Fibroblast of the conjunctiva (primary cell): ENCODE measurements around the gene IRX2.

Source experiments
- DNase-seq: peaks from one replicate; pipeline ENCODE4 v3.0.0-alpha.2; 2010; ENCODE audit warnings: low read depth

IRX2 gene

DNA sequence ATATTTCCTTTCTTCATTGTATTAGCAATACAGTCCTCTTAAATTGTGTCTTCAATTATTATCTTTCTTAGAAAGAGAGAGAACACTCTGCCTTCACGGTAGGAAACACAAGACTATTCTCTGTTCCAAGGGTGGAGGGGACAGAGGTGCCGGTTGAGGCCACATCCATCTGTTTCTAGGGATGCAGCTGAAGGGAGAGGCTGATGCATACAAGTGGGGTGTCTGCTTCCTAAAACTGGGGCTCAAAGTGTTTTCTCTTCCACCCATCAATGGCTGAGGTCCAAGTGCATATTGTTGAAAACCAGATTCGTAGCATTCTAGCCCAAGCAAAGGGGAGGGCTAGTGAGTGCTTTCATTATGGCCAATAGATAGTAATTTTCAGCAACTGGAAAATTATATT, 9.5 kb downstream of the IRX2 start:
- no peak for DNase-seq

DNA sequence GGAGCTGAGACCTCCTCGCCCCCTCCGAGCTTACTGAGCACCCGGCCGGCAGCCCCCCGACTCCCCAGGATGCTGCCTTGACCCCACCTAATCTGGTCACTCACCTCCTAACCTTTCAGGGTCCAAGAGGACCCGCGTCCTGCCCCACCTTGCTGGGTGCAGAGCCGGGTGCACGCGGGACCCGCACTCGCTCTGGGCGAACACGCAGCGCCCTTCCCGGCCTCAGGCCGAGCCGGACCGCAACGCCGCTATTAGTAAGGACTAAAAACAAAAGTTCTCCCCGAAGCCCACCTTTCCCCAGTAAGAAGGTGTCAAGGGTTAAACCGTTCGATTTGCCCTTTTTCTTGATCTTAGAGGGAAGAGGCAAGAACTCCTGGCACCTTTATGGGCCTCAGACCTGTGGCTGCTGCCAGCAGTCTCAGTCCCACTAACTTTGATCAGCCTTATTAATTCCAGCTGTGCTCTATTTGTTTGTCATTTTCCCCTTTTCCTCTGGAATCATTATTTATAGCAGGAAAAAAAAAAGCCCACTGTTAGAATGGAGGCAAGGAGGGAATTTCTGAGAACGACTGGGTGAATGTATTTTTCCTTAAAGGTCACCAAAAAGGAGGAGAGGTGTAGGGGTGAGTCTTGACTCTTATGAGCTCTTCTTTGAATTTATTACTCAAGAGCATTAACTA, 10.5 kb downstream of the IRX2 start:
- no peak for DNase-seq

DNA sequence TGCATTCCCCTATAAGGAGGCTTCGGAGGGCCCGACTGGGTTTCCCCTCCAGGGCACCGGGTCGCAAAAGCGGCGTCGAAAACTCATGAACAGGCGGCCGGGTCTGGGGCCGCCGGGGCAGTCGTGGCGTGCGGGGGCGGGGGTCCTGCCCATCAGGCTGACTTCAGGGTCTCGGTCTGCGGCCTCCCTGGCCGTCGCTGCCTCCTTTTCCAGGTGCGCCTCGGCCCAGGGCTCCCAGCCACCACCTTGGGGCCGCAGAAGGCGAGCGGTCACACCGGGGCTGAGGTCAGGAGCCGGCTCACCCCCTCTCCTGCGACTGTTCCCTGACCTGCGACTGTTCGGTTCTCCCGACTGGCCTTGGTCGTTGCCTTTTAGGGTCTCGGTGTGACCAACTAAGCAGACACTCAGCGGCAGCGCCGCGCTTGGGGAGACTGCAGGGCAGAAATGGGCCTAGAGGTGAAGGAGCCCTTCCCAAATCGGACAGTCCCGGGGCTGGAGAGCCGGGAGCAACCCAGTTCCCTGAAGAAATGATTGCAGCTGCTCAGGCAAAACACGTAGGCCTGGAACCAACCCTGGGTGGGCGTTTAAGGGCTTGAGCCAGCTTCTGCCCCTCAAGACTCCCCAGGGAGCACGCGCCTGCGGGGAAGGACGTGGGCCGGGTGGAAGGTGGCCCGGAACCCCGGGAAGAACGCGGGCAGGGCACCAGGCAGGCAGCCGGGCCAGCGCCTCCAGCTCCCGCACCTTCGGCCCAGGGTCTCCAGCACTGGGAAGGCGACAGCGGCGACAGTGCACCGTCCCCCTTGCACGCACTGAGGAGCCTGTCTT, 11.2 kb downstream of the IRX2 start:
- DNase-seq: no peak

DNA sequence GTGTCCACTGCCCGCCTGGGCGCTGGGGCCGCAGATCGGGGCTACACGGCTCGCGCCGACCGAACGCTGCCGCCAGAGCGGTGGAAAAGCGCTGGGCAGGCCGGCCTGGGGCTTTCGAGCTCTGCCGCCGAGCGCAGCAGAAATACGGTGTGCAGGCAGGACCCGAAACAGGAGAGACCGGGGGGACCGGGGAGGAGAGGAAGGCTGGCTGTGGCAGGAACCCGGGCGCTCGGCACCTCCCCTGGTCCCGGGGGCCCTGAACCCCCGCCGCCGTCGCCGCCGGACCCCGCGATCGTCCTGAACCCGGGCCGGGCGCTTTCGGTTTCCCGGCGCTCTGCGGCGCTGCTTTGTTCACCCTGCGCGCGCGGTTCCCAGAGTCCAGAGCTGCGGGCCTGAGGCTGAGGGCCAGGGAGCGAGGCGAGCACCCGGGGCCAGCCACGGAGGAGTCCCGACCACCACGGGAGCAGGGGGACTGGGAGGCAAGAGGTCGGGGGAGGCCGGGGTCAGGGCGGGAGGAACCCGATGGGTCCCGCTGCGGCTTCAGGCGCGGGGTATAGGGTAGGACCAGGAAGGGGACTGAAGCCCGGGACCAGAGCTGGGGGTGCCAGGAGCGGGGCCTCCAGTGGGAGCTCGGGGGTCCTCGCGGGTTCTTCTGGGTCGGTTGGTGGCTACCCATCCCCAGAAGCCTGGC, 12.0 kb downstream of the IRX2 start:
- DNase-seq: no peak

DNA sequence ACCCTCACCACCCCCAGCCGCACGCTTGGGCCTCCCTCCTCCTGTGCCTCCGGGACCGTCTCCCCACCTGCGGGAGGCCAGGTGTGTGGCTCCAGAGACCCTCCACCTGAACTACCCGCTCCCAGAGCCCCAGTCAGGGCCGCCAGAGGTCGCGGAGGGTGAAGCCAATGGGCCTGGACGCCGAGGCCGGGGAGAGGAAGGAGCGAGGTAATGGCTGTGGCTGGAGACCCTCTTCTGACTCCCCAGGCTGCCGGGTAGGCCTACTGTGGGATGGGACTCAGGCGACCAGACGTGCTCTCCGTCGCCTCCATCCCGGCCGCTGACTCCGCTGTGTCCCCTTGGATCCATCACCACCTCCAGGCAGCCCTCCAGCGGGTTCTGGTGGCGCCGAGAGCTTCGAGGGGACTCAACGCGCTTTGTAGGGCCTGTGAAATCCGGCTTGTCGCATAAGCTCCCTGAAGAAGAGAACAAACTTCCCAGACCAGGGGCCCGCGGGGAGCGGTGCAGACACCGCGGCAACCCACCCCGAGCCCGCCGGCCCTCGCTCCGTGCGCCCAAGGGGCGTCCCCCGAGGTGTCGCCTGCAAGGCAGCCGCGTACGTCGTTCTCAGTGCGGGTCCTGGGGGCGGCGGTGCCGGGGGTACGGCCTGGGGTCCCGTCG, 12.6 kb downstream of the IRX2 start:
- DNase-seq: no peak

DNA sequence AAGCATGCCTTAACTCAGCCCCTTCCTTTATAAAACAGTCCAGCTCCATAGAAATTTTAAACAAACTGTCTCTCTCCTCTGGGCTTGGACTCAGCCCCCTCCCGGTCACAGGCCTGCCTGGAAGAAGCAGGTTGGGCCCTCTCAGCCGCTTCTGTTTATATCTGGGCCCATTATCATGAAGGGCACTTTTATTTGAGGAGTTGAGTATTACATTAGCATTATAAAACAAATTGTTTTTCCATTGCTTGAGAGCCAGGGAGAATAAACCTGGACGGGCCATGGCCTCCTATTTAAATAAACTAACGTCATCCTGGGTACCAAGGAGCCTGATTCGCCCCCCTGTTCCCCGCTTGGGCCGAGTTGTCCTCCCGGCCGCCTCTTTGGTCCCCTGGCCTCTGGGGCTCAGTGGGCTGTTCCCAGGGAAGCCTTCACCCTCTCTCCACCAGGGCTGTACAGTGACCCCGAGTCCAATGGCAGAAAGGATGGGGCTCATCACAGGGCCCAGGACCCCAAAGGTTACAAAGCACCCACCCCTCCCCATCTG, 13.2 kb downstream of the IRX2 start:
- DNase-seq: no peak

DNA sequence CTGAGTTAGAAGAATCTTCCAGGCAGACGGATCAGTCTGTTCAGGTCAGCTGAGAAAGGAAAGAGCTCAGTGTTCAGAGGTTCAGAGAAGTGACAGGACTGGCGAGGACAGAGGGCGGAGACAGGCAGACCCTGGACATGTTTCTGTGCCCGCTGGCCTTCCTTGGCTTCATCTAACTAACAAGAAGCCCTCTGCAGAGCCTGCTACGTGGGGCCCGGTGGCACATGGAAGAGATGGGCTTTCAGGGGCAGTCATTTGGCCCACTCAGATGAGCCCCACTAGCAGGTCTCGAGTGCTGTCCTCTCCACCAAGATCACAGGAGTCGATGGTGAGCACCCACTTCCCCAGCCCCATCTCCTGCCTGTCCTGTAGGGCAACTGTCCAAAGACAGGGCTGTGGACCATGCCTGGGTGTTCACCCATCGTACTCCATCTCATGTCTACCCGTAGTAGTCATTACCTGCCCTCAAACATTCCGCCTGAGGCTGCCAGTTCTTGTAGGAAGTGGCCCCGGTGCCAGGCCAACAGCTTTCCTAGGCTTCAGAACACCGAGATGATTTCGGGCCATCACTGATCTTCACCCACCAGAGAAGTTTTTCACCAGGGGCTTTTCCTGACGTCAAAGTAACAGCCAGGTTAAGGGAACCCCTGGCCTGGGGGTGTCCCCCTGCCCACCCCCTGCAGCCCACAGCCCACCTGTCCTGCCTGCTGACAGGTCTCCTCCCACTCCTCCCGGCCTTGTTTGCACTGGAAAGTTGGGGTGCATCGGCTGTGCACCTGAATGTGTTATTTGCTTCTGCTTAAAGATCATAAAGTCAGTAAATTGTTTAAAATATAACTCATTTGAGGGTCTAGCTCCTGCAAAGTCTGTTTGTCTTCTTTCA, 14.0 kb downstream of the IRX2 start:
- DNase-seq: no peak

DNA sequence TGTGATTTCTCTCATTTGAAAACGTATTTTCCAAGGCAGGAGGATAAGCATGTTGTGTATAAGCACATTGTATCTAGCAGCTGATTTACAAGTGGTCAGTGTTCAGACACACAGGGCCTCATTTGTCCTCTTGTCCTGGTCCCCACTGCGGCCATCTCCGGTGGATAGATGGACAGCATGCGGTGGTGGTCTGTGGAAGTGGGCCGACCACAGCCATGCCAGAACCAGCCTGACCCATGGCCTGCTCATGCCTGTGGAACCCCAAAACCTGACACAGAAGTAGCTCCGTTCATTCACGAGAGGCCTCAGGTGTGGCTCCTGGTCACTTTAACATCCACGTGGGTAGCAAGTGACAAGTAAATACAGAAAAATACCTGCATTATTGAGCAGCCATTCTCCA, 14.6 kb downstream of the IRX2 start:
- DNase-seq: no peak

DNA sequence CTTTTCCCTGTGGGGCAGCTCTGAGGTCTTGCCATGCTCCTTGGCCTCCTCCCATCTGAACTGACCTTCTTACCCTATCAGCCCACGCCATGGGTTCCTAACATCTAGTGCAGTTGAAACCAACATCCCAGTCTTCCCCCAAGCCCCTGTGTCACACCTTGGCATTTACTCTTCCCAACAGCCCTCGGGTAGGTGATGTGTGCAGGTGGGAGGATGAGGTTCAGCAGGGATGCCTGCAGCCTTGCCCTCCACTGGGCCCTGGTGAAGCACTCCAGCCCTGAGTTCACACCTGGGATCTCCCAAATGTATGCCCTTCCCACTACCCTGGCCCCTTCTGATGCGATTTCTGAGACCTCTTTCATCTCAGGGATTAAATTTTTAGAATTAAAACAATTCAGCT, 15.5 kb downstream of the IRX2 start:
- DNase-seq: no peak

DNA sequence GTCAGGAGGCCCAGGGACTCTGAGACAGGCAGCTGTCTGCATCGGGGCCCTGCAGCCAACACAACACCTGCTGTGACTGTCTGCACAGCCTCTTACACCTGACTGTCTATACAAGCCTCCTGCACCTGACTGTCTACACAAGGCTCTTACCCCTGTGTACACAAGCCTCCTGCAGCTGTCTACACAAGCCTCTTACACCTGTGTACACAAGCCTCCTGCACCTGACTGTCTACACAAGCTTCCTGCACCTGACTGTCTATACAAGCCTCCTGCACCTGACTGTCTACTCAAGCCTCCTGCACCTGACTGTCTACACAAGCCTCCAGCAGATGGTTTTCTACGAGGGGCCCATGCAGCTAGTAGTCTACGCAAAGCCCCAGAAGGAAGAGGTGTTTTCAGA, 18.6 kb downstream of the IRX2 start:
- DNase-seq: no peak

DNA sequence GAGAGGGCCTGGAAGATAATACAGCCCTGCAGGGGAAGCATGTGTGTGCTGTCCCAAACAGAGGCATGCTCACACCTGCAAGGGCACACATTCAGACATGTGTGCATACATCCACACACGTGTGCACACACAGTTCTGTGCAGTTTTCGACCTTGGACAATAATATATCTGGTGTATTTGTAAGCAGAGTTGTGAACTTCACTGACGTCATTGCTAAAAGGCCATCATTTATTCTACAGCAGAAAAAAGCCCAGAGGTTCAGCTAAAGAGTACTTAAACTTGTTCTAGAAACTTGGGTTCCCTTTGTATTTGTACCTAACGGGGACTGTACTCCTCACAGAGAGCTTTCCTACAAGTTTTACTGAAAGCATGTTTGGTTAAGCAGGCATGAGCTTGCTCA, 19.5 kb downstream of the IRX2 start:
- DNase-seq: no peak

DNA sequence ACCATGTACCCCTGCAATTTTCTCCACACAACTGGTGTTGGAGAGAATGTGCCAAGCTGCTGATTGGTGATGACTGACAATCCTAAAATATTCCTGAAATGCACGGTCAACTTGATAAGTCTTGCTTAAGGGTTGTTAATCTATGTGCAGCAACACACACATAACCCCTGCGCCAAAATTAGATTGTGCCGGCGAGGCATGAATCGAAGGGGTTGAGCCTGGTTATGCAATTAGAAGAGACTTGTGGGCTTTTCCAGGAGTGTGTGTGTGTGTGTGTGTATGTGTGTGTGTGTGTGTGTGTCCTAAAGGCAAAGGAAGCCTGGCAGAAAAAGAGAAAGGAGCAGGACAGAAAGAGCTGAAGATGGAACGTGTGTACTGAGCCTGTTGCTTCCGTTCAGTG, 22.3 kb downstream of the IRX2 start:
- no peak for DNase-seq

DNA sequence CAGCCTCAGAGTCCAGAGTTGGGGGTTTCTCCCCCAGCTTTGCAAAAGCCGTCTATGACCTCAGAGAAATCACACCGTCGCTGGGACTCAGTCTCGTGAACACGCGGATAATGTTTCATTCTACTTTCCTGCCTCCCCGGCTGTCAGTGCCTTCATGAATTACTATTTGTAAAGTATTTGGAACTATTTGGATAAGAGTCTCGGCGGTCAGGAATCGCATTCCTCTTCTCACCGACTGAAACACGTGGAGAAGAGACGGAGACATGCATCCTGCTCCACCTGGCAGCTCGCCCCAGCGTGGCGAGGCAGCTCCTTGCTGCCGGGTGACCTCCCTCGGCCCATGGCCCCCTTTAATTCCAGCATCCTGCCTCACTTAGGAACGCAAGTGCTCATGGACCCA, 23.9 kb downstream of the IRX2 start:
- no peak for DNase-seq

DNA sequence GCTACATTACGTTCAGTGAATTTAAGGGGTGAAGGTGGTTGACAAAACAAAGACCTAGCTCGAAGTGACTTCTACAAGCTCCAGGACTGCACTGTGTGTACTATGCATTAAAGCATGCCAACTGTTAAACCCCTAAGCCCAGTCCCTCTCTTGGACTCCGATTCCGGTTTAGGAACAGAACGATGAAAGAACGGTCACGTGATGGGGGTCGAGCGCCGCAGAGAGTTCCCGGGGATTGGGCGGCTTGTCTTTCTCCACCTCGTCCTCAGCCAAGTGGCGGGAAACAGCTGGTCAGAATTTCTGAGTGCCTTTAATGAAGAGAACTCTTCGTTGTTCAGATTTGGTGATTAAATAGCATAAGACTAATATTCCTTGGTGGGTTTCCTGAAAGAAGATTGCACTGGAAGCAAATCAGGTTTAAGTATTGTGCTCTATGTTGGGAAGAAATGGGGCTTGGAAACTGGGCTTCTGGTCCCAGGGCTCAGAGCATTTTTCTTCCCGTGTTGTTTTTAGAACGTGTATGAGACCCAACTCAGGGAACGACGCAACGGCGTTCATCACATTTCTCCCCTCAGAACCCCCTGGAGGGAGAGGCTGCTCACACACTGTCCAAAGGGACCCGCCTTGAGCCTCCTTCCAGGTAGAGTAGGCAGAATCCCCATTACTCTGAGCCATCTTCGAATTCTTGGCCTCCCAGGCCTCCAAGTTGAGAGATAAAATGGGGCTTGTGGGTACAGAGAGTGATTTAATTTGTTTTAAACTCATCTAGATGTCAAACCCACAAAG, 25.3 kb downstream of the IRX2 start:
- DNase-seq: no peak

DNA sequence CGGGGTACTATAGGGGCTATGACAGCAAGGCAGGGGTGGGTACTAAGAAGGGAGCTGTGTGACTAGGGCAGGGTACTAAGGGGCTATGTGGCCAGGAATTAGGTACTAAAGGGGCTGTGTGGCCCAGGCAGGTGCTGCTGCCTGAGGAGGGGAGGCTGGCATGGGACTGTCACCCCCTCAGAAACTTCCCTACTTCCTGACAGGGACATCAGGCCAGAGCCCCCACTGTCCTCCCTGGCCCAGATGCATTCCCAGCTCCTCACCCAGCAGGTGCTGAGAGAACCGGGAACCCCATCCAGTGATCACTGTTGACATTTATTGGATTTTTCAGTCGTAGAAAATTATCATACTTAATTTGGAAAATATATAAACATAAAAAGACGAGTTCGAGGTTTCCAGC, 26.6 kb downstream of the IRX2 start:
- no peak for DNase-seq

DNA sequence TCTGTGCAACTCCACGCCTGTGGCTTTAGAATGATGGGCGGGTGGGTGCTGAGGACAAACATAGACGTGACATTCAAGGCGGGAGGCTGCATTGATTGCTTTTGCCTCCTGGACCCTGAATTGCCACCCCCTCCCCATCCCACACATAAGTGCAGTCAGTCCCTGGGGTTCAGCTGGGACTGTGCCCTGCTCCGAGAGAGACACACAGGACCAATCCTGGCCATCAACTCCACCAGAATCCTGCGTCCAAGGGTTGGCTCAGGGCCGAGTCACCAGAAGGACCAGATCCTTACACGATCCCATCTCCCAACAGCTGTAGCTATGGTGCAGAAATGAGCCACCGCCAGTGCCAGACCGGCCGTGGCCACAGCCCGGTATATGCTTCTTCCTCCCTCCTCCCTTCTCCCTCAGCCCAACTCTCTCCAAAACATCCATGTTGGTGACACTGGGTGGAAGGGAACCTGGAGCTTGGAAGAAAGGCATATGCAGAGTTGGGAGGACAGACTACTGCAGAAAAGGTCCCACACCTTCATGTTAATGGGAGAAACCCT, 27.4 kb downstream of the IRX2 start:
- DNase-seq: no peak

DNA sequence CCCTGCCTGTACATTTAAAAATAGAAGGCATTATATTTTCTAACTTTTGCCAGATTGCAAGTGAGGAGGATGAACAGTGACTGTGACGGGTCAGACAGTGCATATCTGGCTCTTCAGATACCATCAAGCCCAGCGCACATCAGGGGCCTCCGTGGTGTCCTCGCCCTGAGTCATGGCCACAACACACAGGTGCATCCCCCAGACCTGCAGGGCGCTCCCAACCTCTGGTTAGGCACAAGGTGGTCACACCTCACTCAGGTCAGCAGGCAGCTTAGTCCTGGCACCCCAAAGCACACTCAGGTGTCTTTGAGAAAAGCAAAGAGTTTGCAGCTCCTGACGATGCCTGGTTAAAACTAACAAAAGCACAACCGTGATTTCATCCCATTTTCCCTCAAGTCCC, 28.6 kb downstream of the IRX2 start:
- no peak for DNase-seq

DNA sequence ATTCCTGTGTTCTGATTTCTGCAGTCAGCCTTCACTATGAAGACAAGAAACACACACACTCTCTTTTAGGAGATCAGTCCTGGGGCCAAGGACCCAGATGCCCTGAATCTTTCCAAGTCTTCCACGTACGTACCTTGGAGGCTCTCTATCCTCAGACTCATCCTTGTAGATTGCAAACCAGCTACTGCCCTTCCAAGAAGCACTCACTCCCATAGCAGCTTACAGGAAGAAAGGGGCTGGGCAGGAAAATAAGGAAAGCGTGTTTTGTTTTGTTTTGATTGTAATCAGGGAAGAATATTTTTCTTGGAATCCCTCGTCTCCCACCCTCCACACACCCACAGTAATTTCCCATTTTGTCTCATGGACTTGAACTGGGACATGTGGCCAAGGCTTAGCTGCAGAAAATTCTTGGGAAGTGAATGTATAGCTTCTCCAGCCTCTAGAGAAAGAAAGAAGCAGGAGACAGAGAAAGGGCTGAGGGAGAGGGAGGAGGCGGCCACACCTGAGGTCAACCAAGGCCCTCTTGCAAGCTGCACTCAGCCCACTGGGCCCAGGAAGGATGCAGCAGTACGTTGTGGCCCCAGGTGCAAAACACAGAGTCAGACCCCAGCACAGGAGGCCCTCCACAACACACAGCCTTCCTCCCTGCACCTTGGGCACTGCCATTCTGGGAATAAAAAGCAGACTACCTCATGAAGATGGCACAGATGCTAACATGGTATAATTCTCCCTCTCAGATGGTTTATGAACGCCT, 29.9 kb downstream of the IRX2 start:
- DNase-seq: no peak

DNA sequence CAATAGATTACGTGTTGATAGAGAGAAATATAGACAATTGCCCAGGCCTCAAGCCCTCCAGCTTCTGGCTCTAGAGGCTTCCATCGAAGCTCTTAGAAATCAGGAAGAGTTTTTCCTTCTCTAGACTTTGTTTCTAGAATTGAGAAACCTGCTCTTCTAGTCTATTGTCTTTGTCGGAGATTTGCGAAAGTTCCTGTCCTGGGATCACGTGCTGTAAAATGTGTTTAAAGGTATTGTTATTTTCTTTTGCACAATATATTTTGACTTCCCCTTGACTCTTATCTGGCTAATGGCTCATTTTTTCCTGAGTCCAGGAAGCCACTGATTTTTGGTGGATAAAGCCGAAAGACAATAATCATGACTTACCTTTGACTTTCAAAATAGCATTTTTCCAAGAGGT, 32.1 kb downstream of the IRX2 start:
- no peak for DNase-seq

DNA sequence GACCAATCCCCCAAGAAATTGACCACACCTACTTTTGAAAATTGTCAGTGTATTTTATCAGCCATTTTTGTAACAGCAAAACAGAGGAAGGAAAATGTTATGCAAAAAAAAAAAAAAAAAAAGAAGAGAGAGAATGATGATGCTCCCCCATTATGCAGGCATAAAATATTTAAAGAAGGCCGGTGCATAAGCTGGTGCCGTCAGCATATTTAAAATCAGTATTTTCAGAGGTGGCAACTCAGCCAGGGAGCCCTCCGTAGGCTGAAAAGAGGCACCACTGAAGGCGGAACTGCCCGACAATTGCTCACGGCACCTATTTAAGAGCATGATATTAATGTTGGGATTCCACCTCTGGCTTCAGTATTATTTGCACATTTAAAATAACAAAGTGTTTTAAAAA, 33.4 kb downstream of the IRX2 start:
- no peak for DNase-seq
